ENCODE data around the gene ADM. TPM values are rescaled to one million over a fixed set of nuclear protein-coding genes. Genes with fewer than 3 reads are reported as not detected.
A peak's percentile ranks its signal among the peaks of the same experiment; 100 is the strongest.

The ADM gene
- polyA plus RNA-seq, 1 donor, result 11.4 TPM

GRCh38 chr11:10310301-10310841, 5.5 kb downstream of the ADM start:
- WGBS (ENCODE audit: insufficient coverage, low lambda C conversion rate), result 100% methylated on average over 1 of the region's 3 CpGs
- Histone ChIP-seq H3K27ac (ENCODE audit: low read length) (no peak overlapping the region), H3K36me3 (ENCODE audit: control insufficient read depth, insufficient read depth, low read length) (no peaks in the 10 kb centered on the region), H3K4me3 (ENCODE audit: low read length) (no peak overlapping the region), H3K9me3 (ENCODE audit: control insufficient read depth, low read depth, low read length) (peaks cover 6% of the 10 kb centered on the region), H3K27me3 (ENCODE audit: control insufficient read depth, insufficient read depth, low read length) (peaks cover 17% of the 10 kb centered on the region), H3K4me1 (ENCODE audit: control insufficient read depth, insufficient read depth, low read length) (peaks cover 13% of the 10 kb centered on the region)
- DNase-seq, result no peak

- Histone ChIP-seq H3K27ac (ENCODE audit: low read length) (no peak overlapping the region), H3K9me3 (ENCODE audit: control insufficient read depth, low read depth, low read length) (peaks cover 4% of the 10 kb centered on the region), H3K36me3 (ENCODE audit: control insufficient read depth, insufficient read depth, low read length) (no peaks in the 10 kb centered on the region), H3K4me3 (ENCODE audit: low read length) (no peak overlapping the region), H3K4me1 (ENCODE audit: control insufficient read depth, insufficient read depth, low read length) (peaks cover 8% of the 10 kb centered on the region), H3K27me3 (ENCODE audit: control insufficient read depth, insufficient read depth, low read length) (peaks cover 4% of the 10 kb centered on the region)
- DNase-seq, result no peak
- no CpG with 5 or more reads among the region's 2 CpGs for WGBS (ENCODE audit: insufficient coverage, low lambda C conversion rate)
Observed at GRCh38 chr11:10311802-10312201, 6.9 kb downstream of the ADM start.

GRCh38 chr11:10314199-10315072, 9.6 kb downstream of the ADM start:
- no peak for DNase-seq
- no peaks in the 10 kb centered on the region for H3K27me3 ChIP-seq (ENCODE audit: control insufficient read depth, insufficient read depth, low read length)
- no peaks in the 10 kb centered on the region for H3K36me3 ChIP-seq (ENCODE audit: control insufficient read depth, insufficient read depth, low read length)
- no peaks in the 10 kb centered on the region for H3K9me3 ChIP-seq (ENCODE audit: control insufficient read depth, low read depth, low read length)
- H3K4me3 ChIP-seq (ENCODE audit: low read length), result no peak overlapping the region
- WGBS (ENCODE audit: insufficient coverage, low lambda C conversion rate), result 67% methylated on average over 3 of the region's 8 CpGs
- no peak overlapping the region for H3K27ac ChIP-seq (ENCODE audit: low read length)
- H3K4me1 ChIP-seq (ENCODE audit: control insufficient read depth, insufficient read depth, low read length), result peaks cover 16% of the 10 kb centered on the region

- H3K4me3 ChIP-seq (ENCODE audit: low read length), result no peak overlapping the region
- H3K36me3 ChIP-seq (ENCODE audit: control insufficient read depth, insufficient read depth, low read length), result no peaks in the 10 kb centered on the region
- no peak for DNase-seq
- WGBS (ENCODE audit: insufficient coverage, low lambda C conversion rate), result 100% methylated on average over 3 of the region's 6 CpGs
- no peaks in the 10 kb centered on the region for H3K27me3 ChIP-seq (ENCODE audit: control insufficient read depth, insufficient read depth, low read length)
- peaks cover 16% of the 10 kb centered on the region for H3K4me1 ChIP-seq (ENCODE audit: control insufficient read depth, insufficient read depth, low read length)
- H3K9me3 ChIP-seq (ENCODE audit: control insufficient read depth, low read depth, low read length), result no peaks in the 10 kb centered on the region
- H3K27ac ChIP-seq (ENCODE audit: low read length), result no peak overlapping the region
Observed at GRCh38 chr11:10315083-10315482, 10.2 kb downstream of the ADM start.

- Histone ChIP-seq H3K36me3 (ENCODE audit: control insufficient read depth, insufficient read depth, low read length) (no peaks in the 10 kb centered on the region), H3K9me3 (ENCODE audit: control insufficient read depth, low read depth, low read length) (no peaks in the 10 kb centered on the region), H3K27me3 (ENCODE audit: control insufficient read depth, insufficient read depth, low read length) (no peaks in the 10 kb centered on the region), H3K27ac (ENCODE audit: low read length) (peak overlapping the region; percentile 46), H3K4me3 (ENCODE audit: low read length) (no peak overlapping the region), H3K4me1 (ENCODE audit: control insufficient read depth, insufficient read depth, low read length) (peaks cover 16% of the 10 kb centered on the region)
- WGBS (ENCODE audit: insufficient coverage, low lambda C conversion rate), result 70% methylated on average over 2 of the region's 4 CpGs
- DNase-seq, result no peak
Observed at GRCh38 chr11:10317151-10317755, 12.4 kb downstream of the ADM start.

- peak overlapping the region; percentile 46 for H3K27ac ChIP-seq (ENCODE audit: low read length)
- H3K4me3 ChIP-seq (ENCODE audit: low read length), result no peak overlapping the region
- no peaks in the 10 kb centered on the region for H3K36me3 ChIP-seq (ENCODE audit: control insufficient read depth, insufficient read depth, low read length)
- H3K27me3 ChIP-seq (ENCODE audit: control insufficient read depth, insufficient read depth, low read length), result no peaks in the 10 kb centered on the region
- H3K9me3 ChIP-seq (ENCODE audit: control insufficient read depth, low read depth, low read length), result no peaks in the 10 kb centered on the region
- peaks cover 23% of the 10 kb centered on the region for H3K4me1 ChIP-seq (ENCODE audit: control insufficient read depth, insufficient read depth, low read length)
- peak in 1 of 2 donors; percentile 75 for DNase-seq
- WGBS (ENCODE audit: insufficient coverage, low lambda C conversion rate), result no CpG with 5 or more reads among the region's 5 CpGs
Observed at GRCh38 chr11:10317776-10318526, 13.1 kb downstream of the ADM start.

GRCh38 chr11:10318527-10318802, 13.6 kb downstream of the ADM start:
- H3K36me3 ChIP-seq (ENCODE audit: control insufficient read depth, insufficient read depth, low read length), result no peaks in the 10 kb centered on the region
- H3K27ac ChIP-seq (ENCODE audit: low read length), result peak overlapping the region; percentile 46
- H3K4me1 ChIP-seq (ENCODE audit: control insufficient read depth, insufficient read depth, low read length), result peaks cover 26% of the 10 kb centered on the region
- H3K9me3 ChIP-seq (ENCODE audit: control insufficient read depth, low read depth, low read length), result no peaks in the 10 kb centered on the region
- H3K4me3 ChIP-seq (ENCODE audit: low read length), result no peak overlapping the region
- WGBS (ENCODE audit: insufficient coverage, low lambda C conversion rate), result 40% methylated on average over 1 of the region's 3 CpGs
- no peaks in the 10 kb centered on the region for H3K27me3 ChIP-seq (ENCODE audit: control insufficient read depth, insufficient read depth, low read length)
- peak in 1 of 2 donors; percentile 49 for DNase-seq

GRCh38 chr11:10319702-10320558, 15.1 kb downstream of the ADM start:
- no peak for DNase-seq
- peaks cover 32% of the 10 kb centered on the region for H3K4me1 ChIP-seq (ENCODE audit: control insufficient read depth, insufficient read depth, low read length)
- H3K27ac ChIP-seq (ENCODE audit: low read length), result no peak overlapping the region
- no peak overlapping the region for H3K4me3 ChIP-seq (ENCODE audit: low read length)
- H3K27me3 ChIP-seq (ENCODE audit: control insufficient read depth, insufficient read depth, low read length), result no peaks in the 10 kb centered on the region
- no peaks in the 10 kb centered on the region for H3K36me3 ChIP-seq (ENCODE audit: control insufficient read depth, insufficient read depth, low read length)
- WGBS (ENCODE audit: insufficient coverage, low lambda C conversion rate), result 100% methylated on average over 1 of the region's 6 CpGs
- no peaks in the 10 kb centered on the region for H3K9me3 ChIP-seq (ENCODE audit: control insufficient read depth, low read depth, low read length)

- Histone ChIP-seq H3K27me3 (ENCODE audit: control insufficient read depth, insufficient read depth, low read length) (no peaks in the 10 kb centered on the region), H3K4me3 (ENCODE audit: low read length) (no peak overlapping the region), H3K36me3 (ENCODE audit: control insufficient read depth, insufficient read depth, low read length) (no peaks in the 10 kb centered on the region), H3K9me3 (ENCODE audit: control insufficient read depth, low read depth, low read length) (no peaks in the 10 kb centered on the region), H3K27ac (ENCODE audit: low read length) (no peak overlapping the region), H3K4me1 (ENCODE audit: control insufficient read depth, insufficient read depth, low read length) (peaks cover 35% of the 10 kb centered on the region)
- 100% methylated on average over 1 of the region's 4 CpGs for WGBS (ENCODE audit: insufficient coverage, low lambda C conversion rate)
- no peak for DNase-seq
Observed at GRCh38 chr11:10320736-10321465, 16.0 kb downstream of the ADM start.

Measured in large intestine (tissue), 3 donors.